ENCODE measurements around the gene TMEM63B. TPM values are rescaled to one million over a fixed set of nuclear protein-coding genes. Genes with fewer than 3 reads are reported as not detected.

TMEM63B gene
- total RNA-seq, 4 donors from 2014 or later: 27.2 to 71.9 (median 43.7) TPM

GRCh38 chr6:44123544-44123943 is 3.8 kb upstream of the TMEM63B start:
- no peaks in the 10 kb centered on the region for H3K27me3 ChIP-seq
- TF ChIP-seq POLR2A (IDR thresholded peaks at IDR 0.05): no peak
- TF ChIP-seq, protein P1, sequence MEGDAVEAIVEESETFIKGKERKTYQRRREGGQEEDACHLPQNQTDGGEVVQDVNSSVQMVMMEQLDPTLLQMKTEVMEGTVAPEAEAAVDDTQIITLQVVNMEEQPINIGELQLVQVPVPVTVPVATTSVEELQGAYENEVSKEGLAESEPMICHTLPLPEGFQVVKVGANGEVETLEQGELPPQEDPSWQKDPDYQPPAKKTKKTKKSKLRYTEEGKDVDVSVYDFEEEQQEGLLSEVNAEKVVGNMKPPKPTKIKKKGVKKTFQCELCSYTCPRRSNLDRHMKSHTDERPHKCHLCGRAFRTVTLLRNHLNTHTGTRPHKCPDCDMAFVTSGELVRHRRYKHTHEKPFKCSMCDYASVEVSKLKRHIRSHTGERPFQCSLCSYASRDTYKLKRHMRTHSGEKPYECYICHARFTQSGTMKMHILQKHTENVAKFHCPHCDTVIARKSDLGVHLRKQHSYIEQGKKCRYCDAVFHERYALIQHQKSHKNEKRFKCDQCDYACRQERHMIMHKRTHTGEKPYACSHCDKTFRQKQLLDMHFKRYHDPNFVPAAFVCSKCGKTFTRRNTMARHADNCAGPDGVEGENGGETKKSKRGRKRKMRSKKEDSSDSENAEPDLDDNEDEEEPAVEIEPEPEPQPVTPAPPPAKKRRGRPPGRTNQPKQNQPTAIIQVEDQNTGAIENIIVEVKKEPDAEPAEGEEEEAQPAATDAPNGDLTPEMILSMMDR (IDR thresholded peaks at IDR 0.05 in 4 of 5, conservative IDR thresholded peaks at IDR 0.05 in 1 of 5): no peak
- H3K36me3 ChIP-seq: no peaks in the 10 kb centered on the region
- DNase-seq (no peak), ATAC-seq (no peak)
- no peak overlapping the region for H3K4me3 ChIP-seq
- H3K27ac ChIP-seq: peak overlapping the region; percentile 77 to 100 (median 98)
- H3K4me1 ChIP-seq: peaks cover 83 to 85% of the 10 kb centered on the region in 2 donors
- intact Hi-C loops (cut with DNase I; ENCODE audit: low total_unique reads): no loop called here
- no peaks in the 10 kb centered on the region for H3K9me3 ChIP-seq
- in situ Hi-C loops (cut with MboI; ENCODE audit: low sequenced_read_pairs in 4 of 4): loop anchor here in 1 of 4 donors (25.0 kb wide), 1 partner anchor 114 kb away; the partner anchor contains the start of gene HSP90AB1

DNA sequence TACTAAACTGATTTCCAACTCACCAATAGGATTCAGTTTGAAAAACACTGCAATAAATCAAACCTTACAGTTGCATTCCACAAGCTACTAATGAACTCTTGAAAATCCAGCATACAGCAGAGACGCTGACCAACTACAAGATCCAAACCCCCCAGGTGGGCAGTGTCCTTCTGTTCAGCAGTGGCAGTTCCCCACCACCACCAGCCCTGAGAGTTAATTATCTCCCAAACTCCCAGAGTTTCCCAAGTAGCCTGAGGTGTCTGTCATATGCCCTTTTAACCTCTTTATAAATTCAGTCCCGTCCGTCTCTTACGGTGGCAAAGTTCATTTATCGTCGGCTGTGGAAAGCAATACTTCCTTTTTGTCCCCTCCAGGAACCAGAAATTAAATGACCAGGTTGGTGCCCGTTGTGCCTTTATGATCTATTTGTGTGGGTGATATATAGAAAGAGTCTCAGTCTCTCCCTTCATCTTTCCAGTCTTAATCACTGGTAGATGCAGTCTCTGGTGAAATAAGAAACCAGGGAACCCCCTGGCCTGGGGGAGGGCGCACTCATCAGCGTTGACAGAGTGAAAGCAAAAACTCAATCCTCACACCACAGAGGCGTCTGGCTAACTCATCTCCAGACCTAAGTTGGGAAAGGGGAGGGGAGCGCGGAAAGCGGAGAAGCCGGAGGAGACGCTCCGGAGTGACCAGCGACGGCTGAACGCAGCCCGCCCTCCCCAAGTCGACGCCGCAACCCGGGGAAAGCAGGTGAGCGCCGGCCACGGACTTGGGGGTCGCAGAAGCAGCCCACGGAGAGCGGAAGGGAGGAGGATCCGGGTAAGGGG is 819 bp upstream of the TMEM63B start:
- H3K9me3 ChIP-seq: no peaks in the 10 kb centered on the region
- intact Hi-C loops (cut with DNase I; ENCODE audit: low total_unique reads) (loop anchor here (1.0 to 5.0 kb wide), 2 partner anchors 16 to 121 kb away; partner anchors contain the start of gene HSP90AB1), in situ Hi-C loops (cut with MboI; ENCODE audit: low sequenced_read_pairs in 4 of 4) (no loop called here)
- peak in 1 of 2 donors; percentile 57 for TF ChIP-seq POLR2A (IDR thresholded peaks at IDR 0.05)
- TF ChIP-seq, protein P1 (IDR thresholded peaks at IDR 0.05 in 4 of 5, conservative IDR thresholded peaks at IDR 0.05 in 1 of 5): no peak
- DNase-seq: peak; percentile 48 to 80
- ATAC-seq: peak; percentile 67 to 74
- peak overlapping the region; percentile 97 to 100 (median 99) for H3K27ac ChIP-seq
- no peaks in the 10 kb centered on the region for H3K36me3 ChIP-seq
- peak overlapping the region; percentile 78 to 99 (median 94) for H3K4me3 ChIP-seq
- H3K27me3 ChIP-seq: no peaks in the 10 kb centered on the region
- H3K4me1 ChIP-seq: peaks cover 60% of the 10 kb centered on the region in 2 donors

- intact Hi-C loops (cut with DNase I; ENCODE audit: low total_unique reads) (loop anchor here (2.0 to 5.0 kb wide), 2 partner anchors 23 to 119 kb away; partner anchors contain the start of gene HSP90AB1), in situ Hi-C loops (cut with MboI; ENCODE audit: low sequenced_read_pairs in 4 of 4) (no loop called here)
- Histone ChIP-seq H3K27ac (peak overlapping the region; percentile 97 to 100 (median 99)), H3K4me3 (peak overlapping the region; percentile 78 to 99 (median 94)), H3K9me3 (no peaks in the 10 kb centered on the region), H3K4me1 (peaks cover 52 to 55% of the 10 kb centered on the region in 2 donors), H3K36me3 (no peaks in the 10 kb centered on the region), H3K27me3 (no peaks in the 10 kb centered on the region)
- DNase-seq (peak in 1 of 2 donors; percentile 46), ATAC-seq (peak; percentile 31 to 39)
- TF ChIP-seq POLR2A (IDR thresholded peaks at IDR 0.05): no peak
- TF ChIP-seq, protein P1 (IDR thresholded peaks at IDR 0.05 in 4 of 5, conservative IDR thresholded peaks at IDR 0.05 in 1 of 5): peak; percentile 12 to 43 (median 37)
These were observed 915 bp downstream of the TMEM63B start for GRCh38 chr6:44128020-44128917.

DNA sequence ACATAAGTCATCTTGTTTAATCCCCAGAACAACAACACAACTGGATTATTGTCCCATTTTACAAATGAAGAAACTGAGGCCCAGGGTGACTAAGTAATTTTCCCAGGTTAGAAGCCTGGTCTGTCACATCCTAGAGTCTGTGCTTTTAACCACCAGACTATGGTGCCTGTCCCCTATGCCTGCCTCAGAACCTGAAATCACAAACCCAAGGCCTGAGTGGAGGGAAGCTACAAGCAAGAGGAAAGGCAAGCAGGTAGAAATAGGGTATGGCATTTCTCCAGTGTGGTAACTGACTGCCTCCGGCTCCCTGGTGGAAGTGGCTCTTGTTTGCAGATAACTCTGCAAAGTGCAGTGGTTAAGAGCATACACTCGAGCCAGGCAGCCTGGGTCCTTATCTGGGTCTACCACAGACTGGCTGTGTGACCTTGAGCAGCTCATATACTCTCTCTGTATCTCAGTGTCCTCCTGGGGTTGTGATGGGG is 2.5 kb downstream of the TMEM63B start:
- intact Hi-C loops (cut with DNase I; ENCODE audit: low total_unique reads) (loop anchor here (2.0 to 5.0 kb wide), 3 partner anchors 21 to 117 kb away; partner anchors contain the start of gene HSP90AB1), in situ Hi-C loops (cut with MboI; ENCODE audit: low sequenced_read_pairs in 4 of 4) (no loop called here)
- ATAC-seq: no peak
- H3K9me3 ChIP-seq: no peaks in the 10 kb centered on the region
- TF ChIP-seq, protein P1 (IDR thresholded peaks at IDR 0.05 in 4 of 5, conservative IDR thresholded peaks at IDR 0.05 in 1 of 5): no peak
- no peak for TF ChIP-seq POLR2A (IDR thresholded peaks at IDR 0.05)
- peaks cover 39 to 46% of the 10 kb centered on the region in 2 donors for H3K4me1 ChIP-seq
- H3K4me3 ChIP-seq: no peak overlapping the region
- peak overlapping the region in 2 of 4 donors; percentile 33 to 97 for H3K27ac ChIP-seq
- no peaks in the 10 kb centered on the region for H3K27me3 ChIP-seq
- DNase-seq: no peak
- peaks cover 0 to 8% of the 10 kb centered on the region in 2 donors for H3K36me3 ChIP-seq

All from gastrocnemius medialis (tissue), 4 donors.